ENCODE results near the gene ZNF652. TPM values are rescaled to one million over a fixed set of nuclear protein-coding genes. Genes with fewer than 3 reads are reported as not detected.

ZNF652 gene
- total and polyA plus RNA-seq, 2 experiments from 2014 or later: 36.2 to 54.5 TPM

DNA sequence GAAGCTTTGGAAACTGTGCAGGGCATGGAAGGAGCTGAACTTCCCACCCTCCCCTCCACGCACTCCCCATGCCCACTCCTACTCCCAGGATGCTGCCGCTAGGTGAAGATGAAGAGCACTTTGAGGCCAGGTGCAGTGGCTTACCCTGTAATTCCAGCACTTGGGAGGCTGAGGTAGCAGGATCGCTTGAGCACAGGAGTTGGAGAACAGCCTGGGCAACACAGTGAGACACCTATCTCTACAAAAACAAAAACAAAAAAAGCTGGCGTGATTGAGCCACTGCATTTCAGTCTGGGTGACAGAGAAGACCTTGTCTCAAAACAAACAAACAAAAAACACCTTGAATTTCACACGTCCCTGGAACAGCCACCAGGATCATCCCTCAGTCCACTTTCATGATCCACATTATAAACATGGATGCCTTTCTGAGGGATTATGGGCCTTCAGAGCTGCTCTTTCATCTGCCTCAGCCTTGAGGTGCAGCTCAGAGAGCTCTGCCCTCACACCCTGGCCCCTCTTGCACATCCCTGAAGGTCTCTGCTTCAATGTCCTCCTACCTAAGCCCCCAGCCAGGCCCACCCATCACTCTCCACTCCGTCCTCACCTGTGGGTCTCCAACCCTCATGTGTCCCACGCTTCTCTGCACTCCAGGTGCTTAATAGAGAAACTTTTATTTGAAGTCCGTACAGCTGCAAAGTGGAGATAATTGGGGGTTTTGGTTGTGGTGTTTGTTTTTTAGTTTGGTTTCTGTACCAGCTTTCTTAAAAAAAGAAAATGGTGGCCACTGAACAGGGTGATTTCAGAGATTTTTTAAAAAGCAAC, 26.9 kb upstream of the ZNF652 start:
- TF ChIP-seq ZNF331 (CRISPR knock-in tag; IDR thresholded peaks at IDR 0.05; ENCODE audit: low read depth): no peak
- TF ChIP-seq, protein P1, sequence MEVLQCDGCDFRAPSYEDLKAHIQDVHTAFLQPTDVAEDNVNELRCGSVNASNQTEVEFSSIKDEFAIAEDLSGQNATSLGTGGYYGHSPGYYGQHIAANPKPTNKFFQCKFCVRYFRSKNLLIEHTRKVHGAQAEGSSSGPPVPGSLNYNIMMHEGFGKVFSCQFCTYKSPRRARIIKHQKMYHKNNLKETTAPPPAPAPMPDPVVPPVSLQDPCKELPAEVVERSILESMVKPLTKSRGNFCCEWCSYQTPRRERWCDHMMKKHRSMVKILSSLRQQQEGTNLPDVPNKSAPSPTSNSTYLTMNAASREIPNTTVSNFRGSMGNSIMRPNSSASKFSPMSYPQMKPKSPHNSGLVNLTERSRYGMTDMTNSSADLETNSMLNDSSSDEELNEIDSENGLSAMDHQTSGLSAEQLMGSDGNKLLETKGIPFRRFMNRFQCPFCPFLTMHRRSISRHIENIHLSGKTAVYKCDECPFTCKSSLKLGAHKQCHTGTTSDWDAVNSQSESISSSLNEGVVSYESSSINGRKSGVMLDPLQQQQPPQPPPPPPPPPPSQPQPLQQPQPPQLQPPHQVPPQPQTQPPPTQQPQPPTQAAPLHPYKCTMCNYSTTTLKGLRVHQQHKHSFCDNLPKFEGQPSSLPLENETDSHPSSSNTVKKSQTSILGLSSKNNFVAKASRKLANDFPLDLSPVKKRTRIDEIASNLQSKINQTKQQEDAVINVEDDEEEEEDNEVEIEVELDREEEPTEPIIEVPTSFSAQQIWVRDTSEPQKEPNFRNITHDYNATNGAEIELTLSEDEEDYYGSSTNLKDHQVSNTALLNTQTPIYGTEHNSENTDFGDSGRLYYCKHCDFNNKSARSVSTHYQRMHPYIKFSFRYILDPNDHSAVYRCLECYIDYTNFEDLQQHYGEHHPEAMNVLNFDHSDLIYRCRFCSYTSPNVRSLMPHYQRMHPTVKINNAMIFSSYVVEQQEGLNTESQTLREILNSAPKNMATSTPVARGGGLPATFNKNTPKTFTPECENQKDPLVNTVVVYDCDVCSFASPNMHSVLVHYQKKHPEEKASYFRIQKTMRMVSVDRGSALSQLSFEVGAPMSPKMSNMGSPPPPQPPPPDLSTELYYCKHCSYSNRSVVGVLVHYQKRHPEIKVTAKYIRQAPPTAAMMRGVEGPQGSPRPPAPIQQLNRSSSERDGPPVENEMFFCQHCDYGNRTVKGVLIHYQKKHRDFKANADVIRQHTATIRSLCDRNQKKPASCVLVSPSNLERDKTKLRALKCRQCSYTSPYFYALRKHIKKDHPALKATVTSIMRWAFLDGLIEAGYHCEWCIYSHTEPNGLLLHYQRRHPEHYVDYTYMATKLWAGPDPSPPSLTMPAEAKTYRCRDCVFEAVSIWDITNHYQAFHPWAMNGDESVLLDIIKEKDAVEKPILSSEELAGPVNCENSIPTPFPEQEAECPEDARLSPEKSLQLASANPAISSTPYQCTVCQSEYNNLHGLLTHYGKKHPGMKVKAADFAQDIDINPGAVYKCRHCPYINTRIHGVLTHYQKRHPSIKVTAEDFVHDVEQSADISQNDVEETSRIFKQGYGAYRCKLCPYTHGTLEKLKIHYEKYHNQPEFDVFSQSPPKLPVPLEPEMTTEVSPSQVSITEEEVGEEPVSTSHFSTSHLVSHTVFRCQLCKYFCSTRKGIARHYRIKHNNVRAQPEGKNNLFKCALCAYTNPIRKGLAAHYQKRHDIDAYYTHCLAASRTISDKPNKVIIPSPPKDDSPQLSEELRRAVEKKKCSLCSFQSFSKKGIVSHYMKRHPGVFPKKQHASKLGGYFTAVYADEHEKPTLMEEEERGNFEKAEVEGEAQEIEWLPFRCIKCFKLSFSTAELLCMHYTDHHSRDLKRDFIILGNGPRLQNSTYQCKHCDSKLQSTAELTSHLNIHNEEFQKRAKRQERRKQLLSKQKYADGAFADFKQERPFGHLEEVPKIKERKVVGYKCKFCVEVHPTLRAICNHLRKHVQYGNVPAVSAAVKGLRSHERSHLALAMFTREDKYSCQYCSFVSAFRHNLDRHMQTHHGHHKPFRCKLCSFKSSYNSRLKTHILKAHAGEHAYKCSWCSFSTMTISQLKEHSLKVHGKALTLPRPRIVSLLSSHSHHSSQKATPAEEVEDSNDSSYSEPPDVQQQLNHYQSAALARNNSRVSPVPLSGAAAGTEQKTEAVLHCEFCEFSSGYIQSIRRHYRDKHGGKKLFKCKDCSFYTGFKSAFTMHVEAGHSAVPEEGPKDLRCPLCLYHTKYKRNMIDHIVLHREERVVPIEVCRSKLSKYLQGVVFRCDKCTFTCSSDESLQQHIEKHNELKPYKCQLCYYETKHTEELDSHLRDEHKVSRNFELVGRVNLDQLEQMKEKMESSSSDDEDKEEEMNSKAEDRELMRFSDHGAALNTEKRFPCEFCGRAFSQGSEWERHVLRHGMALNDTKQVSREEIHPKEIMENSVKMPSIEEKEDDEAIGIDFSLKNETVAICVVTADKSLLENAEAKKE (CRISPR knock-in tag; IDR thresholded peaks at IDR 0.05): no peak
- no peak for TF ChIP-seq POLR2AphosphoS5 (IDR thresholded peaks at IDR 0.05; ENCODE audit: low read depth)
- TF ChIP-seq, protein P2, sequence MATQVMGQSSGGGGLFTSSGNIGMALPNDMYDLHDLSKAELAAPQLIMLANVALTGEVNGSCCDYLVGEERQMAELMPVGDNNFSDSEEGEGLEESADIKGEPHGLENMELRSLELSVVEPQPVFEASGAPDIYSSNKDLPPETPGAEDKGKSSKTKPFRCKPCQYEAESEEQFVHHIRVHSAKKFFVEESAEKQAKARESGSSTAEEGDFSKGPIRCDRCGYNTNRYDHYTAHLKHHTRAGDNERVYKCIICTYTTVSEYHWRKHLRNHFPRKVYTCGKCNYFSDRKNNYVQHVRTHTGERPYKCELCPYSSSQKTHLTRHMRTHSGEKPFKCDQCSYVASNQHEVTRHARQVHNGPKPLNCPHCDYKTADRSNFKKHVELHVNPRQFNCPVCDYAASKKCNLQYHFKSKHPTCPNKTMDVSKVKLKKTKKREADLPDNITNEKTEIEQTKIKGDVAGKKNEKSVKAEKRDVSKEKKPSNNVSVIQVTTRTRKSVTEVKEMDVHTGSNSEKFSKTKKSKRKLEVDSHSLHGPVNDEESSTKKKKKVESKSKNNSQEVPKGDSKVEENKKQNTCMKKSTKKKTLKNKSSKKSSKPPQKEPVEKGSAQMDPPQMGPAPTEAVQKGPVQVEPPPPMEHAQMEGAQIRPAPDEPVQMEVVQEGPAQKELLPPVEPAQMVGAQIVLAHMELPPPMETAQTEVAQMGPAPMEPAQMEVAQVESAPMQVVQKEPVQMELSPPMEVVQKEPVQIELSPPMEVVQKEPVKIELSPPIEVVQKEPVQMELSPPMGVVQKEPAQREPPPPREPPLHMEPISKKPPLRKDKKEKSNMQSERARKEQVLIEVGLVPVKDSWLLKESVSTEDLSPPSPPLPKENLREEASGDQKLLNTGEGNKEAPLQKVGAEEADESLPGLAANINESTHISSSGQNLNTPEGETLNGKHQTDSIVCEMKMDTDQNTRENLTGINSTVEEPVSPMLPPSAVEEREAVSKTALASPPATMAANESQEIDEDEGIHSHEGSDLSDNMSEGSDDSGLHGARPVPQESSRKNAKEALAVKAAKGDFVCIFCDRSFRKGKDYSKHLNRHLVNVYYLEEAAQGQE (IDR thresholded peaks at IDR 0.05; ENCODE audit: unreplicated experiment): no peak
- TF ChIP-seq, protein P3, sequence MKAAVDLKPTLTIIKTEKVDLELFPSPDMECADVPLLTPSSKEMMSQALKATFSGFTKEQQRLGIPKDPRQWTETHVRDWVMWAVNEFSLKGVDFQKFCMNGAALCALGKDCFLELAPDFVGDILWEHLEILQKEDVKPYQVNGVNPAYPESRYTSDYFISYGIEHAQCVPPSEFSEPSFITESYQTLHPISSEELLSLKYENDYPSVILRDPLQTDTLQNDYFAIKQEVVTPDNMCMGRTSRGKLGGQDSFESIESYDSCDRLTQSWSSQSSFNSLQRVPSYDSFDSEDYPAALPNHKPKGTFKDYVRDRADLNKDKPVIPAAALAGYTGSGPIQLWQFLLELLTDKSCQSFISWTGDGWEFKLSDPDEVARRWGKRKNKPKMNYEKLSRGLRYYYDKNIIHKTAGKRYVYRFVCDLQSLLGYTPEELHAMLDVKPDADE (IDR thresholded peaks at IDR 0.05): no peak
- TF ChIP-seq STAT1 (IDR thresholded peaks at IDR 0.05; ENCODE audit: unreplicated experiment): no peak
- TF ChIP-seq CREB1 (CRISPR knock-in tag; IDR thresholded peaks at IDR 0.05; ENCODE audit: low read depth): no peak
- TF ChIP-seq ZNF114 (CRISPR knock-in tag; IDR thresholded peaks at IDR 0.05): no peak
- TF ChIP-seq JUNB (IDR thresholded peaks at IDR 0.05; ENCODE audit: unreplicated experiment): no peak
- TF ChIP-seq, protein P4, sequence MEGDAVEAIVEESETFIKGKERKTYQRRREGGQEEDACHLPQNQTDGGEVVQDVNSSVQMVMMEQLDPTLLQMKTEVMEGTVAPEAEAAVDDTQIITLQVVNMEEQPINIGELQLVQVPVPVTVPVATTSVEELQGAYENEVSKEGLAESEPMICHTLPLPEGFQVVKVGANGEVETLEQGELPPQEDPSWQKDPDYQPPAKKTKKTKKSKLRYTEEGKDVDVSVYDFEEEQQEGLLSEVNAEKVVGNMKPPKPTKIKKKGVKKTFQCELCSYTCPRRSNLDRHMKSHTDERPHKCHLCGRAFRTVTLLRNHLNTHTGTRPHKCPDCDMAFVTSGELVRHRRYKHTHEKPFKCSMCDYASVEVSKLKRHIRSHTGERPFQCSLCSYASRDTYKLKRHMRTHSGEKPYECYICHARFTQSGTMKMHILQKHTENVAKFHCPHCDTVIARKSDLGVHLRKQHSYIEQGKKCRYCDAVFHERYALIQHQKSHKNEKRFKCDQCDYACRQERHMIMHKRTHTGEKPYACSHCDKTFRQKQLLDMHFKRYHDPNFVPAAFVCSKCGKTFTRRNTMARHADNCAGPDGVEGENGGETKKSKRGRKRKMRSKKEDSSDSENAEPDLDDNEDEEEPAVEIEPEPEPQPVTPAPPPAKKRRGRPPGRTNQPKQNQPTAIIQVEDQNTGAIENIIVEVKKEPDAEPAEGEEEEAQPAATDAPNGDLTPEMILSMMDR (conservative IDR thresholded peaks at IDR 0.05; ENCODE audit: low read depth in 2 of 2): no peak
- TF ChIP-seq NANOG (IDR thresholded peaks at IDR 0.05; ENCODE audit: borderline replicate concordance): no peak
- no peak for TF ChIP-seq EZH2 (IDR thresholded peaks at IDR 0.05; ENCODE audit: low read depth, unreplicated experiment)
- no peak overlapping the region for H2AFZ ChIP-seq
- no peak overlapping the region for H3K4me3 ChIP-seq
- H3K79me2 ChIP-seq (replicated peaks; ENCODE audit: insufficient read depth): no peaks in the 10 kb centered on the region
- no peaks in the 10 kb centered on the region for H3F3A ChIP-seq (replicated peaks; ENCODE audit: low read depth)
- no peaks in the 10 kb centered on the region for H3K9me2 ChIP-seq (ENCODE audit: insufficient read depth)
- peaks cover 2% of the 10 kb centered on the region; the same call in 2 of the 3 replicates for H3K4me1 Mint-ChIP-seq
- H3K27ac Mint-ChIP-seq: no peak overlapping the region
- H3K27me3 ChIP-seq (ENCODE audit: insufficient read depth): no peaks in the 10 kb centered on the region
- no peak overlapping the region for H3K27ac ChIP-seq (ENCODE audit: low read depth)
- peaks cover 12% of the 10 kb centered on the region for H3K27me3 Mint-ChIP-seq (ENCODE audit: insufficient read depth, low read depth, poor library complexity)
- ATAC-seq: no peak
- no peaks in the 10 kb centered on the region for H3K4me1 ChIP-seq (ENCODE audit: insufficient read depth)
- H3K36me3 ChIP-seq (ENCODE audit: insufficient read depth): no peaks in the 10 kb centered on the region
- no peaks in the 10 kb centered on the region for H3K36me3 Mint-ChIP-seq (ENCODE audit: low read depth)
- no peaks in the 10 kb centered on the region for H3K9me3 Mint-ChIP-seq
- DNase-seq (ENCODE audit: low spot score): no peak
- no peak overlapping the region for H3K4me3 Mint-ChIP-seq
- no peak overlapping the region for H3K4me2 ChIP-seq
- H4K20me1 ChIP-seq (replicated peaks; ENCODE audit: insufficient read depth): no peaks in the 10 kb centered on the region

All from GM23338 (cell line).